GM19023 (cell line): ENCODE measurements around the gene TBC1D5.
A peak's percentile ranks its signal among the peaks of the same experiment; 100 is the strongest.

Experiments
- ATAC-seq: cut with Tn5 transposase; IDR thresholded peaks from one replicate; pipeline ENCODE4 v1.9.1; 2021; ENCODE audit warnings: mild to moderate bottlenecking, moderate library complexity; ENCODE audit not compliant: unreplicated experiment

Gene TBC1D5

GRCh38 chr3:17190353-17191078 lies 551.9 kb downstream of the TBC1D5 start:
- ATAC-seq, result no peak

GRCh38 chr3:17188378-17188777 lies 554.1 kb downstream of the TBC1D5 start:
- no peak for ATAC-seq

DNA sequence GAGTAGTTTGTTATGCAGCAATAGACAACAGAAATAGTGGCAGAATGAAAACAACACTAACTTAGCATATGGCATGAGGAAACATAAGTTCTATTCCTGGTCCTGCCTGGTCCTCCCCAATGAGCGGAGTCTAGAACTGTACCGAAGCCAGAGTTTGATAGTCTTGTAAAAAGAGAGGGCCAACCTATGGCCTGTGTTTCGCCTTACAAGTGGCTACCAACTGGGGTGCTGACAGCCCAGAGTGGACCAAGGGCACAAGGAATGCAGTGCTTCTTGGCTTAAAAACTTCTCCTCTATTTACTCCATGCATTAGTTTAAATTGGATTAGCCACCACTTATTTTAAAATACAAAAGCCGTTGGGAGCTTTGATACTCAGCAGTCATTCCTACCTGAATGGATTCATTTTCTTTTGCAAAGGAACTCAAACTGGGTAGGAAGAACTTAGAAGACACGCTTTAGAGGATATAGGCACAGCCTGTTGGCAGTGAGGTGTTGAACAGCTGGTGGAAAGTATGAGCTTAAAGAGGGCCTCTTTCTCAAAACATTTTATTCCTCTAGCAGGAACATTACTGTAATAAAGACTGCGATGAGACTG lies 554.7 kb downstream of the TBC1D5 start:
- no peak for ATAC-seq

- no peak for ATAC-seq
Measured at GRCh38 chr3:17183951-17184550, 558.4 kb downstream of the TBC1D5 start.

DNA sequence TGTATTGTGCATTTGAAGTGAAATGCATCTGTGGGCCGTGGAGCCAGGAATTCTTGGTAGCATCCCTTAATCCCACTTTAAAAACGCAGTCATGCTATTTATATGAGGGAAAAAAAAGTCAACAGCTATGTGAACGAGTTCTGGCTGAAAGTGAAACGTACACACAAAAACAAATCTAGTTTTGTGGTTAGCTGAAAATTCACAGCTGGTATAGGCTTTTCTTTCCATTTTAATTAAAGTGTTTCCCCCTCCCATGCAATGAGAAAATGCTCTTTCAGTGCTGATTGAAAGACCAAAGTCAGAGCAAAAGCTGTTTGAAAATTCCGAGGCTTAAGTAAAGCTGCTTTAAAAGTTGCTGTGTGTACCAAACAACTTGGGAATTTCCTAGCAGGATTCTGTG lies 560.3 kb downstream of the TBC1D5 start:
- ATAC-seq, result peak; percentile 75

DNA sequence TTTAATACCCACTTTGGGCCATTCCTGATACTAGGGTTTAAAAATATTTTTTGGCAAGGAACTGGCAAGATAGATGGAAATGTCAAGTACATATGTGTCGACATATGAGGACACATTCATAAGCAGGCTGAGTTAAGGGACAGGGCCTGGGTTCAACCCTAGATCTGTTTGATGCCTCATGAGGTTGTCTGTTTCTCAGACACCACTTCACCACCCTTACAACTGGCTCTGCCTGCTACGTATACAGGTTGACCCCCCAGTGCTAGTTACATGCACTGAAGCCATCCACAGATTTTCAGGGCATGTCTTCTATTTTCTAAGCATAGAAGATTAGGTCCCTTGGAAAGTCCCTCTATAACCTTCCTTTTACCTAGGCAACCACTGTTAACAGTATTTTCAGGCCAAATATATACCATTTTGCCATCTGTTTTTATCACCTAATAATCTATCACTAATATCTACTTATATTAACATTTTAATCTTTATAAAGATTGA lies 561.0 kb downstream of the TBC1D5 start:
- ATAC-seq, result no peak

DNA sequence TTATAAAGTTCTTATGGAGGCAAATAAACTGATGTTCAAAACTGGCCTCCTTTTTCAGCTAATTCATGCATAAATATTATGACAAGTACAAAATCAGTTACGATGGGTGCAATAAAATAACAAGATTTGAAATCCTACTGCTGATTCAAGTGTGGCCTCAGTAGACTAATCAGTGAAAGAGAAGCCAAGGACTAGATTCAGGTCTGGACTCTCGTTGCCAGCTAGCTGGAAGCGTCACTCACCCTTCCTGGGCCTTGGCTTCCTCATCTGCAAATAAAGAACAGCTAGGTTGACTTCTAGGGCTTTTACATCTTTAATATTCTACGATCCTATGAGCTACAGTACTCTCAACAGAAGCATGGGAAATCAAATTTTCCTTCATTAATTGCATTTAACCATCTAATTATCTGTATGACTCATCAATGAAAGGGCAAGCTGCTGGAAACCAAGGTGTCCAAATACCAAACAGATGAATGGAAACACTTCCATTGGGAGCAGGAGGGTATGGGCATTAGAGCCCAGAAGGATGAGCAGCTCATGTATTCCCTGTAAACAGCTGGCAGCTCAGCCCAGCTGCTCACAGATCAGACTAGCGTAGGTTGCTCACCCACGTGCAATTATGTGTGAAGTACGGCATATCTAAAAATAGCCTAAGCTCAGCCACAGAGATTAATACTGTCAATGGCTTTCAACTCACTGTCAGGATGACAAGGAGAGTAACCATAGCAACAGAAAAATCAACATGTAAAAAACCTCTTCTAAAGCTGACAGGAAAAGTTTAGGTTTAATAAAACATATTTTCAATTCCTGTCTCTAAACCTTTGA lies 562.8 kb downstream of the TBC1D5 start:
- peak; percentile 55 for ATAC-seq

DNA sequence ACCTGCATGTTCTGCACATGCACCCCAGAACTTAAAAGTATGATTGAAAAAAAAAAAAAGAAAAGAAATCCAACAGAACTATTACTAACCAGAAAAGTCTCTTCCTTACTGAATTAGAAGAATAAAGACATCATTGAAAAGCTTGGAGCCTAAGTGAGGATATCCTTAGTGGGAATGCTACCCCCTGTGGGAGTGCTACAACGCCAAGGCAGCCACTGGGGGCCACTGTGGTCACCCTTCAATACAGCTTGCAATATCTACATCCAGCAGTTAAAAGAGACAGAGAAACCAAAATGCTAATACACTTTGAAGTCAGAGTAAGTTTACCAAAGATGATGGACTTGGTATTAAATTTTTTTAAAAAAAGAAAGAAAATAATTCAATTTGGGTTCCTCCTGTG lies 565.7 kb downstream of the TBC1D5 start:
- no peak for ATAC-seq

GRCh38 chr3:17175187-17175807 lies 567.1 kb downstream of the TBC1D5 start:
- no peak for ATAC-seq

DNA sequence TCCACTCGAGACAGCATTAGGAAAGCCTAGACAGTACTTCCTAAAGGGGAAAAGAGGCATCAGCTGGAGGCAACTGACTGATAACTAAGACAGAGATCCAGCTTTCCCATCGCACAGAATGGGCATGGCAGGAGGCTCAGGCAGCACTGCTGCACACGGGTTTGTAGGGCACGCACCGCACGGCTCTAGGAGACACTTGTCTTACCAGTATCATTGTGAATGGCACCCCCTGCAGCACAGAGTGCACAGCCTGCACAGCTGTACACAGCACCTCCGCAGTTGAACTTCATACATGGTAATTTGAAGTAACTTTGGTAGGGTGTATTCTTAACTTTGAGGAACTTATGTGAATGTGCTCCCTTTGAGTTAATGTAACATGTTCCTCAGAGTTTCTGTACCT lies 576.1 kb downstream of the TBC1D5 start:
- ATAC-seq, result no peak

DNA sequence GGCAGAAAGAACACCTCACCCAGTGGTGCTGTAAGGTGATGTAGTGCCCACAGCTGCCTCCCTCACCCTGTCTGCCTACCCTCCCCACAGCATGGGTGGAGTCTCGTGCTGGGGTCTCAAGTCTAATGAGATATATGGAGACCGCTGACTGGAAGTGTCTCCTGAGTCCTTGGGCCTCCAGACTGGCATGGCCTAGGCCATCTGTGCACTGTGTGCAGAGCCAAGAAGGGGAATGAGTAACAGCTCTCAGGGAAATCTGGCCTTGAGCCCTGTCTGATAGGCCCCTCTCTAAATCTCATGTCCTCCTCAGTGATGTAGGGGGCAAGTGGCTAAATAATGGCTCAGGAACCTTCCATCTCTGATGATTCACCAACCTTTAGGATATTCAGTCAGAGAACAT lies 580.3 kb downstream of the TBC1D5 start:
- ATAC-seq, result no peak

DNA sequence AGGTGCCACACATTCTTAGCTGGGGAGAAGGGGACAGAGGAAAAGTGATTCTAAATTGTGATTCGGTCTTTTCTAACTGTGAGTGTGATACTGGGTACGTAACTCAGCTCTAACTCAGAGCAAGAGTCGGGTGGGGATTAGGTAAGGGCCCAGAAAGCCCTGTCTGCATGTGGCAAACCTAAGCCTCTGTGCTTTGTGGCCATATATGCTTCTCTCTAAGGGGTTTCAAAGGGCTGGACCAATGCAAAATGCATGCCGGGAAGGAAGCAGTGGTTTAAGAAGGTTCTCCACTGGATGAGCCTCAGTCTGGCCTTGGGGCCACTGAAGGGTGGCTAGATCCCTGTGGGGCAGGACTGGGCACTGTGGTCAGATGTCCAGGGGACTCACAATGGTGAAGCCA lies 581.8 kb downstream of the TBC1D5 start:
- no peak for ATAC-seq

DNA sequence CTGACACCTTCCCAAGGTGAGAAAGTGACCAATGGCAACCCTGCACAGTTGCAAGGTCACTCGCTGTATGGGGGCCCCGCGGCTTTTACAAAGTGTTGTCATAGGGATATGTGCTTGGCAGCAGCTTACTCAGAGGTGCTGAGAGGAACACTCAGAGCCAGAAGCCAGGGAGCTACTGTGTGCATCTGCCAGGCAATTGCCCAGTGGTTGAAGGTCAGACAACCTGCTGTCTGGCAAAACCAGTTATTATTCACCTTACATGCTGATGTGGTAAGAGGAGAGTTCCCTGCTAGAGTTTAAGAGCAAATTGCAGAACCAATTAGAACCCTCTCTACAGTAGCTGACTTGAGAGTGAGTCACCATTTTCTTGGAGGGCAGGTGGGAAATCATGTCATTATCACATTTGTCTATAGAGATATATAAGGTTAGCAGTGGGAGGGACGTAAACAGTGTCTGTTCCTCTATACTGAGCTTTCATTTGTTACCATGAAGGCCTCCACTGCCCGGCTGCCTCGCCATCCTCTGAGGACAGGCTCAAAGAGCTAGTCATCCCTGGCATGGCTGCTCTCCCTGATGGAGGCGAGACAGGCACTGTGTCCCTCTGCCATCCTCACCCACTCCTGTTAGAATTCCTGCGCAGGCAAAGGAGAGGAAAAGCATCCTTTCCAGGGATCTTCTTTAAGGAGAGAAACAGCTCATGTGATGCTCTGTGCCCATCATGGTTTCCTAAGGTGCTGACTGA lies 583.3 kb downstream of the TBC1D5 start:
- ATAC-seq, result no peak

DNA sequence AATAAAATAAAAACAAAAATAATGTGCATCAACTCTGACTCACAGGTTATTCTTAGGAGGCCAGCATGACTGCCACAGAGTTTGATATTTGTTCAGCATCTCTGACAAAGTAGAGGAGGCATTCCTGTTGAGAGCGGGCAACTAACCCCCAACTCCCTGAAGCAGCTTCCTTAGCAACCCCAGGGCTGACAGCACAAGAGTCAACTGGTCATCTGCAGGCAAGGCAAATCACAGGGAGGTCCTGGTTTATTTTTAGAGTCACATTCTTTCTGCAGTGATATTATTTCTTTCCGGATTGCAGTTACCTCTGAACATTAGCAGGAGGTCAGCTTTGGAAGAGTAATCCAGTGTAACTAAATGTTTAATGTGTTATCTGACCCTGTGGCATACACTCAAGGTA lies 584.7 kb downstream of the TBC1D5 start:
- no peak for ATAC-seq

GRCh38 chr3:17156864-17157263 lies 585.6 kb downstream of the TBC1D5 start:
- ATAC-seq, result no peak

- ATAC-seq, result no peak
Measured at GRCh38 chr3:17155951-17156350, 586.5 kb downstream of the TBC1D5 start.

DNA sequence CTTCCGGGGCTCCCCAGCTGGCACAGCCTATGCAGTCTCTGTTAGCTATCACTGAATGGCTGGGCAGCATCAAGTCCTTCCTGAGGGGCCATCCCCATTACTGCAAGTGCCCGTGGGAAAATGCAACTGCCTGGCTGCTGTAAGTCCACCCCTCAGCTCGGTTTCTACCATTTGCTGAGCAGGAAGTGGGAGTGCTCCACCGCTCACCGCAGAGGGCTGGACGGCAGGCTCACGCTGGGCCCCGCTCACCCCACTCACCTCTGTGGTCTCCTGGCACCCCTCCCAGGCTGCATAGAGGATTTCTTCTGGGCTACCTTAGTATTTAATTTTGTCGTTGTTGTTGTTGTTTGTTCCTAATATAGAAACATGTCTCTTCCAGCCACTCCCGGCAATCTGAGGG lies 587.5 kb downstream of the TBC1D5 start:
- ATAC-seq, result no peak

DNA sequence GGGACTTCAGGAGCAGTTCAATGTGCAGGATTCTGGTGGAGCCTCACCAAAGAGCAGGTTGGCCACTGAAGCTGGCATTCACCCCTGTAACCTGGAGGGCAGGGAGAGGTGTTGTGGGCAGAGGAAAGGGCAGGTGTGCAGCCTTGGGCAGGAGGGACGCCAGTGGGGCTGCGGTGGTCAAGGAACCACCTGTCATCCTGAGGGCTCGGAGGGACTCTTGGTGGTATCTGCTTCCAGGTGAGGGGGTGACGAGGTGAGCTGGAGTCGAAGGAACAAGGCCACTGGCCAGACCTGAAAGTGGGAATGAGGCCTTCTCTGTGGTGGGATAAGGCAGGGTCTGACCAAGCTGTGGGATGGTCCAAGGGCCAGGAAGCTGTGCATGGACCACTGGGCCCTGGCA lies 588.2 kb downstream of the TBC1D5 start:
- no peak for ATAC-seq

- no peak for ATAC-seq
Measured at GRCh38 chr3:17153209-17153608, 589.2 kb downstream of the TBC1D5 start.
